ENCODE data around the gene CNNM2.

The CNNM2 gene

DNA sequence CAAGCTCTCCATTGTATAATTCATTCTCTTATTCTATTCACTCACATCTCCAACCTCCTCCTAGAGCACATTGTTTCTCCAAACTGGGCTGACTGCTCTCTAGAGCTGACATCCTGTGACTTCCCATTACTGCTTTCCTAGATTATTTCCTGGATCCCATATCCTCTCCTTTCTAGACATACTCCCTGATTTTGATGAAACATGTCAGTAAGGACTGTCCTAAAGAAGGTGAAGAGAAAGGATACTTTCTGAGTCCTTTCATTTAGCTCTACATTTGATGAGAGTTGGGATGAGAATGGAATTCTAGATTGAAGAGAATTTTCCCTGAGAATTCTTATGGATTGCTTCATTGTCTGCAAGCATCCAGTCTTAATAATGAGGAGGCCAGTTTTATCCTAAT is 78.8 kb downstream of the CNNM2 start:
- Histone ChIP-seq H3K36me3 (ENCODE audit: control insufficient read depth in 2 of 2, insufficient read depth in 1 of 2, low read length in 2 of 2) (no peaks in the 10 kb centered on the region), H3K9me3 (ENCODE audit: control insufficient read depth, insufficient read depth, low read depth, low read length) (no peaks in the 10 kb centered on the region), H3K4me1 (ENCODE audit: control insufficient read depth, insufficient read depth, low read length) (peaks cover 5% of the 10 kb centered on the region; the same call in 1 of the 2 replicates), H3K27ac (ENCODE audit: extremely low read depth, low read depth, low read length) (no peak overlapping the region), H3K4me3 (ENCODE audit: low read depth, low read length) (no peak overlapping the region)
- ChIA-PET CTCF (no interaction called here), POLR2A (no interaction called here)
- peak; percentile 82 for TF ChIP-seq PRDM1 (tag by site-specific recombination; IDR thresholded peaks at IDR 0.05)
- TF ChIP-seq ZFP41 (tag by site-specific recombination; IDR thresholded peaks at IDR 0.05; ENCODE audit: borderline replicate concordance), result no peak
- TF ChIP-seq, protein P1, sequence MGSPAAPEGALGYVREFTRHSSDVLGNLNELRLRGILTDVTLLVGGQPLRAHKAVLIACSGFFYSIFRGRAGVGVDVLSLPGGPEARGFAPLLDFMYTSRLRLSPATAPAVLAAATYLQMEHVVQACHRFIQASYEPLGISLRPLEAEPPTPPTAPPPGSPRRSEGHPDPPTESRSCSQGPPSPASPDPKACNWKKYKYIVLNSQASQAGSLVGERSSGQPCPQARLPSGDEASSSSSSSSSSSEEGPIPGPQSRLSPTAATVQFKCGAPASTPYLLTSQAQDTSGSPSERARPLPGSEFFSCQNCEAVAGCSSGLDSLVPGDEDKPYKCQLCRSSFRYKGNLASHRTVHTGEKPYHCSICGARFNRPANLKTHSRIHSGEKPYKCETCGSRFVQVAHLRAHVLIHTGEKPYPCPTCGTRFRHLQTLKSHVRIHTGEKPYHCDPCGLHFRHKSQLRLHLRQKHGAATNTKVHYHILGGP (tag by site-specific recombination; IDR thresholded peaks at IDR 0.05), result peak; percentile 67; the same call in 1 of the 2 replicates

DNA sequence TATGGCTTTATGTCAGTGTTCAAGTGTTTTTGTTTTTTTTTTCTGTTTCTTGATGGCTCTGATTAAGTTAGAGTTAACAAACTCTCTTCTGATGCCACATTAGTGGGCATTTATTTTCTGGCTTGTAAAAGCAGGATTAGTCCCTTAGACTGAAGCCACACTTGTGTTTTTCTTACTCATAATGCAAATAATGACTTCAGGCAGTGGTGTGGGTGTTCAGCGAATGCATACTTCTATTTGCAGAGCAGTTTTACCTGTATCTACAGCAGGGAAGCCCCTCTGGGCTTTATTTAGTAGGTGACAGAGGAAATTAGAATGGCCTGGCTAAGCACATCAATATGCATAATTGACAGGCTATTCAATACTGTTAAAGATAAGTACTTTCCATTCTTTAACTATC is 79.9 kb downstream of the CNNM2 start:
- CTCF ChIA-PET, result interaction anchor here (0.6 to 0.7 kb wide), 2 partner anchors 10 to 567 kb away, joined by 3 read pairs; no protein-coding TSS in a partner anchor
- POLR2A ChIA-PET, result no interaction called here
- H3K27ac ChIP-seq (ENCODE audit: extremely low read depth, low read depth, low read length), result peak overlapping the region; percentile 37
- TF ChIP-seq ZNF184 (tag by site-specific recombination; IDR thresholded peaks at IDR 0.05) (0 out of 2 replicates have a peak, but pooled peaks have one; percentile 49), ZNF394 (tag by site-specific recombination; IDR thresholded peaks at IDR 0.05; ENCODE audit: borderline replicate concordance) (no peak), ZEB2 (tag by site-specific recombination; IDR thresholded peaks at IDR 0.05) (peak; percentile 72; the same call in 1 of the 2 replicates), TRIM28 (IDR thresholded peaks at IDR 0.05; ENCODE audit: borderline replicate concordance, low read length) (peak; percentile 48; the same call in 1 of the 2 replicates), ZNF174 (tag by site-specific recombination; IDR thresholded peaks at IDR 0.05) (no peak), ZNF529 (tag by site-specific recombination; IDR thresholded peaks at IDR 0.05; ENCODE audit: insufficient replicate concordance) (no peak), BCL11A (tag by site-specific recombination; IDR thresholded peaks at IDR 0.05; ENCODE audit: low read depth) (peak; percentile 87), ZNF660 (tag by site-specific recombination; IDR thresholded peaks at IDR 0.05) (no peak), ZNF335 (tag by site-specific recombination; conservative IDR thresholded peaks at IDR 0.05) (0 out of 2 replicates have a peak, but pooled peaks have one; percentile 31), EGR2 (tag by site-specific recombination; IDR thresholded peaks at IDR 0.05; ENCODE audit: low read depth) (peak; percentile 39; the same call in 1 of the 2 replicates), ZNF366 (tag by site-specific recombination; conservative IDR thresholded peaks at IDR 0.05) (peak; percentile 53), ZFHX2 (tag by site-specific recombination; conservative IDR thresholded peaks at IDR 0.05) (peak; percentile 62; the same call in 1 of the 2 replicates), ZNF169 (tag by site-specific recombination; IDR thresholded peaks at IDR 0.05) (no peak), IKZF3 (tag by site-specific recombination; IDR thresholded peaks at IDR 0.05) (peak; percentile 50; the same call in 1 of the 2 replicates), ZSCAN16 (tag by site-specific recombination; IDR thresholded peaks at IDR 0.05) (no peak), TCF7L2 (IDR thresholded peaks at IDR 0.05; ENCODE audit: borderline replicate concordance, low read depth, low read length) (peak; percentile 47; the same call in 1 of the 2 replicates)
- TF ChIP-seq, protein P2, sequence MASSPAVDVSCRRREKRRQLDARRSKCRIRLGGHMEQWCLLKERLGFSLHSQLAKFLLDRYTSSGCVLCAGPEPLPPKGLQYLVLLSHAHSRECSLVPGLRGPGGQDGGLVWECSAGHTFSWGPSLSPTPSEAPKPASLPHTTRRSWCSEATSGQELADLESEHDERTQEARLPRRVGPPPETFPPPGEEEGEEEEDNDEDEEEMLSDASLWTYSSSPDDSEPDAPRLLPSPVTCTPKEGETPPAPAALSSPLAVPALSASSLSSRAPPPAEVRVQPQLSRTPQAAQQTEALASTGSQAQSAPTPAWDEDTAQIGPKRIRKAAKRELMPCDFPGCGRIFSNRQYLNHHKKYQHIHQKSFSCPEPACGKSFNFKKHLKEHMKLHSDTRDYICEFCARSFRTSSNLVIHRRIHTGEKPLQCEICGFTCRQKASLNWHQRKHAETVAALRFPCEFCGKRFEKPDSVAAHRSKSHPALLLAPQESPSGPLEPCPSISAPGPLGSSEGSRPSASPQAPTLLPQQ (tag by site-specific recombination; IDR thresholded peaks at IDR 0.05), result peak; percentile 38; the same call in 1 of the 2 replicates
- TF ChIP-seq, protein P3, sequence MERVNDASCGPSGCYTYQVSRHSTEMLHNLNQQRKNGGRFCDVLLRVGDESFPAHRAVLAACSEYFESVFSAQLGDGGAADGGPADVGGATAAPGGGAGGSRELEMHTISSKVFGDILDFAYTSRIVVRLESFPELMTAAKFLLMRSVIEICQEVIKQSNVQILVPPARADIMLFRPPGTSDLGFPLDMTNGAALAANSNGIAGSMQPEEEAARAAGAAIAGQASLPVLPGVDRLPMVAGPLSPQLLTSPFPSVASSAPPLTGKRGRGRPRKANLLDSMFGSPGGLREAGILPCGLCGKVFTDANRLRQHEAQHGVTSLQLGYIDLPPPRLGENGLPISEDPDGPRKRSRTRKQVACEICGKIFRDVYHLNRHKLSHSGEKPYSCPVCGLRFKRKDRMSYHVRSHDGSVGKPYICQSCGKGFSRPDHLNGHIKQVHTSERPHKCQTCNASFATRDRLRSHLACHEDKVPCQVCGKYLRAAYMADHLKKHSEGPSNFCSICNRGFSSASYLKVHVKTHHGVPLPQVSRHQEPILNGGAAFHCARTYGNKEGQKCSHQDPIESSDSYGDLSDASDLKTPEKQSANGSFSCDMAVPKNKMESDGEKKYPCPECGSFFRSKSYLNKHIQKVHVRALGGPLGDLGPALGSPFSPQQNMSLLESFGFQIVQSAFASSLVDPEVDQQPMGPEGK (tag by site-specific recombination; IDR thresholded peaks at IDR 0.05), result peak; percentile 19; the same call in 1 of the 2 replicates
- TF ChIP-seq, protein P4, sequence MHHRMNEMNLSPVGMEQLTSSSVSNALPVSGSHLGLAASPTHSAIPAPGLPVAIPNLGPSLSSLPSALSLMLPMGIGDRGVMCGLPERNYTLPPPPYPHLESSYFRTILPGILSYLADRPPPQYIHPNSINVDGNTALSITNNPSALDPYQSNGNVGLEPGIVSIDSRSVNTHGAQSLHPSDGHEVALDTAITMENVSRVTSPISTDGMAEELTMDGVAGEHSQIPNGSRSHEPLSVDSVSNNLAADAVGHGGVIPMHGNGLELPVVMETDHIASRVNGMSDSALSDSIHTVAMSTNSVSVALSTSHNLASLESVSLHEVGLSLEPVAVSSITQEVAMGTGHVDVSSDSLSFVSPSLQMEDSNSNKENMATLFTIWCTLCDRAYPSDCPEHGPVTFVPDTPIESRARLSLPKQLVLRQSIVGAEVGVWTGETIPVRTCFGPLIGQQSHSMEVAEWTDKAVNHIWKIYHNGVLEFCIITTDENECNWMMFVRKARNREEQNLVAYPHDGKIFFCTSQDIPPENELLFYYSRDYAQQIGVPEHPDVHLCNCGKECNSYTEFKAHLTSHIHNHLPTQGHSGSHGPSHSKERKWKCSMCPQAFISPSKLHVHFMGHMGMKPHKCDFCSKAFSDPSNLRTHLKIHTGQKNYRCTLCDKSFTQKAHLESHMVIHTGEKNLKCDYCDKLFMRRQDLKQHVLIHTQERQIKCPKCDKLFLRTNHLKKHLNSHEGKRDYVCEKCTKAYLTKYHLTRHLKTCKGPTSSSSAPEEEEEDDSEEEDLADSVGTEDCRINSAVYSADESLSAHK (tag by site-specific recombination; IDR thresholded peaks at IDR 0.05), result peak; percentile 76
- TF ChIP-seq, protein P5, sequence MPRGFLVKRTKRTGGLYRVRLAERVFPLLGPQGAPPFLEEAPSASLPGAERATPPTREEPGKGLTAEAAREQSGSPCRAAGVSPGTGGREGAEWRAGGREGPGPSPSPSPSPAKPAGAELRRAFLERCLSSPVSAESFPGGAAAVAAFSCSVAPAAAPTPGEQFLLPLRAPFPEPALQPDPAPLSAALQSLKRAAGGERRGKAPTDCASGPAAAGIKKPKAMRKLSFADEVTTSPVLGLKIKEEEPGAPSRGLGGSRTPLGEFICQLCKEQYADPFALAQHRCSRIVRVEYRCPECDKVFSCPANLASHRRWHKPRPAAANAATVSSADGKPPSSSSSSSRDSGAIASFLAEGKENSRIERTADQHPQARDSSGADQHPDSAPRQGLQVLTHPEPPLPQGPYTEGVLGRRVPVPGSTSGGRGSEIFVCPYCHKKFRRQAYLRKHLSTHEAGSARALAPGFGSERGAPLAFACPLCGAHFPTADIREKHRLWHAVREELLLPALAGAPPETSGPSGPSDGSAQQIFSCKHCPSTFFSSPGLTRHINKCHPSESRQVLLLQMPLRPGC (tag by site-specific recombination; IDR thresholded peaks at IDR 0.05), result peak; percentile 94
- TF ChIP-seq, protein P6, sequence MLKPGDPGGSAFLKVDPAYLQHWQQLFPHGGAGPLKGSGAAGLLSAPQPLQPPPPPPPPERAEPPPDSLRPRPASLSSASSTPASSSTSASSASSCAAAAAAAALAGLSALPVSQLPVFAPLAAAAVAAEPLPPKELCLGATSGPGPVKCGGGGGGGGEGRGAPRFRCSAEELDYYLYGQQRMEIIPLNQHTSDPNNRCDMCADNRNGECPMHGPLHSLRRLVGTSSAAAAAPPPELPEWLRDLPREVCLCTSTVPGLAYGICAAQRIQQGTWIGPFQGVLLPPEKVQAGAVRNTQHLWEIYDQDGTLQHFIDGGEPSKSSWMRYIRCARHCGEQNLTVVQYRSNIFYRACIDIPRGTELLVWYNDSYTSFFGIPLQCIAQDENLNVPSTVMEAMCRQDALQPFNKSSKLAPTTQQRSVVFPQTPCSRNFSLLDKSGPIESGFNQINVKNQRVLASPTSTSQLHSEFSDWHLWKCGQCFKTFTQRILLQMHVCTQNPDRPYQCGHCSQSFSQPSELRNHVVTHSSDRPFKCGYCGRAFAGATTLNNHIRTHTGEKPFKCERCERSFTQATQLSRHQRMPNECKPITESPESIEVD (tag by site-specific recombination; IDR thresholded peaks at IDR 0.05), result peak; percentile 100

More for the DNA sequence above, 79.9 kb downstream of the CNNM2 start:
- no peaks in the 10 kb centered on the region for H3K9me3 ChIP-seq (ENCODE audit: control insufficient read depth, insufficient read depth, low read depth, low read length)
- H3K4me1 ChIP-seq (ENCODE audit: control insufficient read depth, insufficient read depth, low read length), result peaks cover 5% of the 10 kb centered on the region; the same call in 1 of the 2 replicates
- H3K36me3 ChIP-seq (ENCODE audit: control insufficient read depth in 2 of 2, insufficient read depth in 1 of 2, low read length in 2 of 2), result no peaks in the 10 kb centered on the region
- no peak overlapping the region for H3K4me3 ChIP-seq (ENCODE audit: low read depth, low read length)

Data from HEK293 (cell line).